ENCODE measurements around the gene MTUS2.

GRCh38 chr13:29397265-29397664 lies 577.1 kb downstream of the MTUS2 start:
- TF ChIP-seq CTCF (IDR thresholded peaks at IDR 0.05; ENCODE audit: low read length) (no peak), EZH2 (optimal IDR thresholded peaks at IDR 0.05; ENCODE audit: low read depth, low read length) (no peak)

Measured in MM.1S (cell line).